DMS79 treated with DMSO at 0.1 percent for 48 hours (cell line): ENCODE results near the gene PMM2.

Experiments used
- DNase-seq: peaks from one replicate; lab custom pipeline; 2025; lab: John Stamatoyannopoulos, UW

The PMM2 gene

DNA sequence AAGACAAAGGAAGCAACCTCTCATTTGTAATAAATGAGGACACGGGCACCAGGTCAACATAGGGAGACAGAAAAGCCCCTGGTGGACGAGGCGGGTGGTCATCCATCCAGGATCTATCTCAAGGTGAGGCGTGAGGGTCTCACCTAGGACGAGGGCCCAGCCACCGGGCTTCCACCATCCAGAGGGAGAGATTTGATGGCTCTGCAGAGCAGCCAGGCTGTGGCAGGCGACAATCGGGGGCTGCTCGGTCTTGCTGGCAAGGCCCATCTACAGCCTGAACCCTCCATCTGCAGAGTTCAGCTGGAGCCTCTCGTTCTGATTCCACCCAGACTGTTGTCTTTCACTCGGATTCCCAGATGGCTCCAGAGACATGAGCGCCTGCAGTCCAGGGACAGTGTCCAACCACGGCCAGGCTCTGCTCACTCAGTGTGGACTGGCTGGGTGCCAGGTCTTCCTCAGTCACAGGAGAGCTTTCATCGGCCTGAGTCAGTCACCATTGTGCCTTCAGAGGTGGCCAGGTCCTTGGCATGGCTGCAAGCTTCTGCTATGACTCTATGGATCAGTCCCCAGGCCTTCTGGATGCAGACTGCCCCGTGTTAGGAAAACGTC, 90.4 kb downstream of the PMM2 start:
- DNase-seq: no peak

GRCh38 chr16:8888951-8889892, 91.6 kb downstream of the PMM2 start:
- DNase-seq: no peak

- DNase-seq: no peak
These were observed 92.4 kb downstream of the PMM2 start for GRCh38 chr16:8889893-8890548.

GRCh38 chr16:8890549-8890921, 92.9 kb downstream of the PMM2 start:
- DNase-seq: no peak

- DNase-seq: no peak
These were observed 94.5 kb downstream of the PMM2 start for GRCh38 chr16:8892101-8892575.

DNA sequence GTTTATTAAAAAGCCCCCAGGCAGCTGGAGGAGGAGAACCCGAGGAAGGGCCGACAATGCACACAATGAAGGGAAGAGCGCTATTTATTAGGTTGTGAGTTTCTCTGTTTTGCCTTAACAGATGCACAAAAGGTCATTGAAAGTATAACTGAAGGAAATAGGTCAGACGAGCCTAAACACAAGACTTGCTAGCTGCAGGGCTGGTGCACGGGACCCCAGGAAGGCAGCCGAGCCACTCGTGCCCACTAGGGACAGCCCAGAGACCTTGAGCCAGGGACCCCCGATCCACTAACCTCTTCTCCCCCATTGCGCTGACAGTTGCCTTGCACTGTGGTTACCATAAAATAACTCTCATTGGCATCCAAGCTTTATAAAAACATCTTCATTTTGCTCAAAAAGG, 95.8 kb downstream of the PMM2 start:
- DNase-seq: no peak

GRCh38 chr16:8893976-8894690, 96.5 kb downstream of the PMM2 start:
- DNase-seq: no peak

- no peak for DNase-seq
These were observed 97.2 kb downstream of the PMM2 start for GRCh38 chr16:8894736-8895334.

- no peak for DNase-seq
These were observed 101.2 kb downstream of the PMM2 start for GRCh38 chr16:8898660-8899318.
